HepG2 (cell line): ENCODE data around the gene PTGES3. TPM values are rescaled to one million over a fixed set of nuclear protein-coding genes. Genes with fewer than 3 reads are reported as not detected.

Source experiments
- ARID5B ChIP-seq: IDR thresholded peaks from 2 replicates; pipeline ENCODE4 v1.4.0; 2020; ENCODE audit warnings: mild to moderate bottlenecking, missing genetic modification reagents
- ATF3 ChIP-seq: sonication (generic); formaldehyde crosslinking; IDR thresholded peaks from 2 replicates; pipeline ENCODE4 v1.4.0; 2020; ENCODE audit warnings: missing genetic modification reagents
- CBX1 ChIP-seq: IDR thresholded peaks from one replicate; pipeline ENCODE4 v1.6.1; 2016; ENCODE audit warnings: antibody characterized with exemption, low read depth
- CCDC6 ChIP-seq: sonication (generic); formaldehyde crosslinking; IDR thresholded peaks from 2 replicates; pipeline ENCODE4 v1.8.1; 2022; ENCODE audit warnings: mild to moderate bottlenecking, missing genetic modification reagents, moderate library complexity
- ELF1 ChIP-seq: sonication (generic); formaldehyde crosslinking; IDR thresholded peaks from 2 replicates; pipeline ENCODE4 v1.4.0; 2020; ENCODE audit warnings: missing genetic modification reagents
- GATAD2A ChIP-seq: IDR thresholded peaks from 2 replicates; pipeline ENCODE4 v1.6.1; 2016
- ISL2 ChIP-seq: sonication (generic); formaldehyde crosslinking; IDR thresholded peaks from 2 replicates; pipeline ENCODE4 v1.5.0; 2020; ENCODE audit warnings: missing genetic modification reagents
- NPAS2 ChIP-seq: sonication (generic); formaldehyde crosslinking; IDR thresholded peaks from 2 replicates; pipeline ENCODE4 v1.8.0; 2022; ENCODE audit warnings: mild to moderate bottlenecking, missing genetic modification reagents, borderline replicate concordance
- PHB2 ChIP-seq: fragments of 450-650 bp; IDR thresholded peaks from 2 replicates; pipeline ENCODE4 v1.6.1; 2018; ENCODE audit not compliant: partially characterized antibody
- ZBTB14 ChIP-seq: sonication (generic); formaldehyde crosslinking; IDR thresholded peaks from 2 replicates; pipeline ENCODE4 v1.4.0; 2020; ENCODE audit warnings: missing genetic modification reagents
- ZBTB46 ChIP-seq: sonication (generic); formaldehyde crosslinking; IDR thresholded peaks from 2 replicates; pipeline ENCODE4 v1.4.0; 2020; ENCODE audit warnings: mild to moderate bottlenecking, missing genetic modification reagents, borderline replicate concordance
- ZFP82 ChIP-seq: sonication (generic); formaldehyde crosslinking; IDR thresholded peaks from 2 replicates; pipeline ENCODE4 v1.5.1; 2020; ENCODE audit warnings: mild to moderate bottlenecking, missing genetic modification reagents, borderline replicate concordance
- ZFY ChIP-seq: sonication (generic); formaldehyde crosslinking; IDR thresholded peaks from 2 replicates; pipeline ENCODE4 v1.4.0; 2020; ENCODE audit warnings: missing genetic modification reagents
- ZNF329 ChIP-seq: sonication (generic); formaldehyde crosslinking; IDR thresholded peaks from 2 replicates; pipeline ENCODE4 v1.9.0; 2021; ENCODE audit warnings: low read depth, mild to moderate bottlenecking, missing genetic modification reagents
- ZNF333 ChIP-seq: sonication (generic); formaldehyde crosslinking; IDR thresholded peaks from 2 replicates; pipeline ENCODE4 v1.4.0; 2020; ENCODE audit warnings: mild to moderate bottlenecking, missing genetic modification reagents, borderline replicate concordance
- ZNF501 ChIP-seq: sonication (generic); formaldehyde crosslinking; IDR thresholded peaks from 2 replicates; pipeline ENCODE4 v1.5.1; 2020; ENCODE audit warnings: mild to moderate bottlenecking, moderate library complexity, missing genetic modification reagents
- ZNF556 ChIP-seq: sonication (generic); formaldehyde crosslinking; IDR thresholded peaks from 2 replicates; pipeline ENCODE4 v1.4.0; 2020; ENCODE audit warnings: mild to moderate bottlenecking, missing genetic modification reagents, borderline replicate concordance
- ZNF563 ChIP-seq: sonication (generic); formaldehyde crosslinking; IDR thresholded peaks from 2 replicates; pipeline ENCODE4 v1.8.0; 2022; ENCODE audit warnings: mild to moderate bottlenecking, moderate library complexity, missing genetic modification reagents
- ZNF777 ChIP-seq: sonication (generic); formaldehyde crosslinking; IDR thresholded peaks from 2 replicates; pipeline ENCODE4 v1.4.0; 2020; ENCODE audit warnings: missing genetic modification reagents
- ZNF878 ChIP-seq: sonication (generic); formaldehyde crosslinking; IDR thresholded peaks from 2 replicates; pipeline ENCODE4 v1.8.1; 2023; ENCODE audit warnings: mild to moderate bottlenecking, missing genetic modification reagents, moderate library complexity
- polyA plus RNA-seq, 8 experiments: library from polyadenylated mRNA; depleted of rRNA in 3 of 8; stranded (reverse) in 7 of 8; unstranded in 1 of 8; fragments of >200 nt; fragmentation: Illumina TruSeq in 4 of 8; extraction: Trizol in 4 of 8; gene quantifications; 2 replicates each; pipeline versions ENCODE4 v1.2.1 to v1.2.3, GENCODE V29; 2011 to 2016; ENCODE audit warnings: low read depth in 4 of 8, missing spikeins in 1 of 8, mixed read lengths in 1 of 8; ENCODE audit not compliant: insufficient read depth in 1 of 8
- total RNA-seq, 5 experiments: library from RNA; depleted of rRNA; stranded (reverse); fragments of >200 nt; fragmentation: Illumina TruSeq; extraction: Trizol; gene quantifications; 2 replicates each; pipeline ENCODE4 v1.2.3, GENCODE V29; 2016; ENCODE audit warnings: low read depth in 1 of 5
- TF ChIP-seq, protein P1 (sequence below): sonication (generic); formaldehyde crosslinking; IDR thresholded peaks from 2 replicates; pipeline ENCODE4 v1.8.0; 2022; ENCODE audit warnings: mild to moderate bottlenecking, missing genetic modification reagents, borderline replicate concordance

PTGES3 gene
- total and polyA plus RNA-seq, 2 of the 13 experiments (the other 11 are each of a cell fraction or from before 2014, with no cell fraction given) = 54.4 to 159 TPM

- TF ChIP-seq, protein P1, sequence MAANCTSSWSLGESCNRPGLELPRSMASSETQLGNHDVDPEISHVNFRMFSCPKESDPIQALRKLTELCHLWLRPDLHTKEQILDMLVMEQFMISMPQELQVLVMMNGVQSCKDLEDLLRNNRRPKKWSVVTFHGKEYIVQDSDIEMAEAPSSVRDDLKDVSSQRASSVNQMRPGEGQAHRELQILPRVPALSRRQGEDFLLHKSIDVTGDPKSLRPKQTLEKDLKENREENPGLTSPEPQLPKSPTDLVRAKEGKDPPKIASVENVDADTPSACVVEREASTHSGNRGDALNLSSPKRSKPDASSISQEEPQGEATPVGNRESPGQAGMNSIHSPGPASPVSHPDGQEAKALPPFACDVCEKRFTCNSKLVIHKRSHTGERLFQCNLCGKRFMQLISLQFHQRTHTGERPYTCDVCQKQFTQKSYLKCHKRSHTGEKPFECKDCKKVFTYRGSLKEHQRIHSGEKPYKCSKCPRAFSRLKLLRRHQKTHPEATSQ (CRISPR knock-in tag) = peak; percentile 82
- TF ChIP-seq ZNF556 (CRISPR knock-in tag) = no peak; the same call in 1 of the 2 replicates
- TF ChIP-seq ZBTB14 (CRISPR knock-in tag) = peak; percentile 15; the same call in 1 of the 2 replicates
- TF ChIP-seq CBX1 = peak; percentile 68
- peak; percentile 93 for TF ChIP-seq ZFY (CRISPR knock-in tag)
- TF ChIP-seq ZNF777 (CRISPR knock-in tag) = peak; percentile 59; the same call in 1 of the 2 replicates
- TF ChIP-seq ZBTB46 (CRISPR knock-in tag) = no peak
- peak; percentile 70 for TF ChIP-seq ARID5B (CRISPR knock-in tag)
- 0 out of 2 replicates have a peak, but pooled peaks have one; percentile 13 for TF ChIP-seq ATF3 (CRISPR knock-in tag)
- TF ChIP-seq GATAD2A = peak; percentile 57; the same call in 1 of the 2 replicates
- no peak; the same call in 1 of the 2 replicates for TF ChIP-seq ZNF333 (CRISPR knock-in tag)
- TF ChIP-seq ZNF563 (CRISPR knock-in tag) = peak; percentile 94
- no peak for TF ChIP-seq NPAS2 (CRISPR knock-in tag)
- peak; percentile 43; the same call in 1 of the 2 replicates for TF ChIP-seq ELF1 (CRISPR knock-in tag)
- peak; percentile 86; the same call in 1 of the 2 replicates for TF ChIP-seq ZFP82 (CRISPR knock-in tag)
- peak; percentile 79 for TF ChIP-seq ZNF878 (CRISPR knock-in tag)
- TF ChIP-seq PHB2 = no peak
- TF ChIP-seq ZNF501 (CRISPR knock-in tag) = peak; percentile 22
- TF ChIP-seq ISL2 (CRISPR knock-in tag) = peak; percentile 62; the same call in 1 of the 2 replicates
- TF ChIP-seq ZNF329 (CRISPR knock-in tag) = peak; percentile 89; the same call in 1 of the 2 replicates
- peak; percentile 95 for TF ChIP-seq CCDC6 (CRISPR knock-in tag)
These were observed at the start of gene PTGES3 (continued) for GRCh38 chr12:56688129-56688845.
